Measurements from ENCODE around the gene CAB39. TPM values are rescaled to one million over a fixed set of nuclear protein-coding genes. Genes with fewer than 3 reads are reported as not detected.

CAB39 gene
- total and polyA plus RNA-seq, 2 of the 8 experiments (the other 6 are each of a cell fraction or from before 2014, with no cell fraction given): 16.4 to 50.5 TPM

DNA sequence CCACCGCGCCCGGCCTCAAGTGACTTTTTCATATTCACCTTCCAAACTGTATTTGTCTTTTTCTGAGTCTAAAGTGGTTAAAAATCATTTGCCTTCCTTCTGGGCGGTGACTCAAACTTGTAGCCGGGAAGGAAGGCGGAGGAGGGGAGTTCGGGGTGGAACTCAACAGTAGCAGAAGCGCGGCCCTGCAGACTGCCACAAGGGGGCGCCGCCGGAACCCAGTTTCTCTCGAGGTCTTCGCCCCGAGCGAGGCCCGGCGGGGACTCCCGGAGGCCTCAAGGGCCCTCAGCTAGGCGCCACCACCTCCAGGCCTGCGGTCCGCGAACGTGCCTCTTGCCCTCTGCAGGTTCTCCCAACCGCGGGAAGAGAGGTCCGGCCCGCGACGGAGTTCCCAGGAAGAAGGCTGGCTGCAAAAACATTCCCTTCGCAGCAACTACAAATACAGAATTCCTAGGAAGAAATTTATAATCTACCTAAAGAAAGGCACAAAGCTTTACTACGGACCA is 135.3 kb downstream of the CAB39 start:
- H4K8ac ChIP-seq (ENCODE audit: extremely low read depth, insufficient read depth, low read length): no peak overlapping the region; the same call in 1 of the 2 replicates
- H3K27me3 ChIP-seq (replicated peaks in 1 of 4; ENCODE audit: control insufficient read depth in 3 of 4, extremely low read depth in 1 of 4, insufficient read depth in 3 of 4, low read length in 3 of 4): no peaks in the 10 kb centered on the region; a peak in 1 of 7 replicates
- no peak overlapping the region for H3K4me3 ChIP-seq (ENCODE audit: extremely low read depth in 1 of 4, insufficient read depth in 2 of 4, low read depth in 3 of 4, low read length in 4 of 4)
- no peak overlapping the region for H3K4me2 ChIP-seq (ENCODE audit: insufficient read depth in 1 of 2, low read depth in 2 of 2, low read length in 2 of 2)
- H3K9me3 ChIP-seq (ENCODE audit: insufficient read depth in 2 of 2, low read depth in 1 of 2, low read length in 1 of 2): peaks cover 0 to 2% of the 10 kb centered on the region in 2 experiments; a peak in 1 of 4 replicates
- 0 out of 2 replicates have a peak overlapping the region, but pooled peaks have one; percentile 61 for H2BK15ac ChIP-seq (ENCODE audit: low read length)
- H2AK5ac ChIP-seq (ENCODE audit: low read depth, low read length): no peak overlapping the region
- no peak overlapping the region for H2BK12ac ChIP-seq (ENCODE audit: low read depth, low read length)
- no peak overlapping the region for H2BK20ac ChIP-seq (ENCODE audit: low read length)
- H3K56ac ChIP-seq (replicated peaks; ENCODE audit: insufficient read length, low read depth, low read length): no peak overlapping the region
- no peak overlapping the region for H4K5ac ChIP-seq (ENCODE audit: insufficient read length, low read depth, low read length)
- no peaks in the 10 kb centered on the region for H3K79me1 ChIP-seq (ENCODE audit: low read depth, low read length)
- H3K23me2 ChIP-seq (ENCODE audit: low read depth, low read length): 0 out of 2 replicates have a peak, but pooled peaks cover 2% of the 10 kb centered on the region
- no peak overlapping the region for H3K4ac ChIP-seq (replicated peaks; ENCODE audit: insufficient read length, low read depth, low read length)
- no peak overlapping the region for H3K9ac ChIP-seq (replicated peaks in 1 of 4; ENCODE audit: extremely low read depth in 1 of 4, low read depth in 3 of 4, low read length in 3 of 4)
- no peak overlapping the region for H2BK120ac ChIP-seq (replicated peaks; ENCODE audit: low read depth, low read length)
- H3K36me3 ChIP-seq (ENCODE audit: control insufficient read depth in 2 of 4, insufficient read depth in 4 of 4, low read length in 3 of 4): no peaks in the 10 kb centered on the region
- no peak overlapping the region for H2BK5ac ChIP-seq (ENCODE audit: low read depth, low read length)
- peak; percentile 84 to 99 for DNase-seq (ENCODE audit: low read depth in 1 of 2, low spot score in 2 of 2)
- H4K20me1 ChIP-seq (replicated peaks in 1 of 2; ENCODE audit: control insufficient read depth in 1 of 2, insufficient read depth in 2 of 2, low read length in 2 of 2): no peaks in the 10 kb centered on the region
- H3K79me2 ChIP-seq (ENCODE audit: control insufficient read depth in 1 of 2, insufficient read depth in 2 of 2, low read length in 2 of 2): no peaks in the 10 kb centered on the region
- peak overlapping the region; percentile 28; the same call in 1 of the 2 replicates for H2AFZ ChIP-seq (ENCODE audit: low read length)
- ChIA-PET CTCF (ENCODE audit: partially characterized antibody) (interaction anchor here (0.8 to 6.7 kb wide), 31 partner anchors 8 to 205 kb away, joined by 3 to 86 read pairs (median 5); partner anchors contain the start of genes GPR55, ITM2C and SPATA3), POLR2A (ENCODE audit: partially characterized antibody) (interaction anchor here (0.9 to 1.1 kb wide), 2 partner anchors 17 to 27 kb away, joined by 3 to 4 read pairs; no protein-coding TSS in a partner anchor)
- H3K14ac ChIP-seq (ENCODE audit: insufficient read length): no peak overlapping the region
- FAIRE-seq: no peak
- H4K91ac ChIP-seq (replicated peaks; ENCODE audit: insufficient read length, low read length): no peak overlapping the region
- no peak overlapping the region for H3K23ac ChIP-seq (ENCODE audit: insufficient read length)
- H3K18ac ChIP-seq (ENCODE audit: extremely low read depth, low read length): no peak overlapping the region
- 12% methylated on average over 32 of the region's 32 CpGs; no CpG with 5 or more reads in 1 of the 2 experiments for WGBS, 2 experiments (ENCODE audit: extremely low coverage in 1 of 2, insufficient coverage in 1 of 2, insufficient read length in 1 of 2, insufficient replicate concordance in 2 of 2, low coverage in 1 of 2, low lambda C conversion rate in 2 of 2, missing lambda C conversion rate in 1 of 2)
- no peak overlapping the region for H3K27ac ChIP-seq (ENCODE audit: low read depth, low read length)
- peaks cover 0 to 5% (median 0%) of the 10 kb centered on the region in 4 experiments; a peak in 1 of 7 replicates for H3K4me1 ChIP-seq (replicated peaks in 1 of 4; ENCODE audit: control insufficient read depth in 3 of 4, insufficient read depth in 4 of 4, low read length in 3 of 4)
- TF ChIP-seq, protein P1, sequence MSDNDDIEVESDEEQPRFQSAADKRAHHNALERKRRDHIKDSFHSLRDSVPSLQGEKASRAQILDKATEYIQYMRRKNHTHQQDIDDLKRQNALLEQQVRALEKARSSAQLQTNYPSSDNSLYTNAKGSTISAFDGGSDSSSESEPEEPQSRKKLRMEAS (IDR thresholded peaks at IDR 0.05): peak; percentile 85
- TF ChIP-seq SIX5 (IDR thresholded peaks at IDR 0.05; ENCODE audit: low read depth, low read length): no peak
- no peak for TF ChIP-seq HDAC6 (IDR thresholded peaks at IDR 0.05; ENCODE audit: low read depth, low read length)
- no peak for TF ChIP-seq HDAC2 (IDR thresholded peaks at IDR 0.05; ENCODE audit: borderline replicate concordance in 1 of 2, low read depth in 2 of 2, low read length in 2 of 2)
- peak; percentile 25 for TF ChIP-seq TAF7 (optimal IDR thresholded peaks at IDR 0.05; ENCODE audit: borderline replicate concordance, low read depth, low read length)
- no peak for TF ChIP-seq TAF1 (IDR thresholded peaks at IDR 0.05; ENCODE audit: low read depth, low read length)
- no peak for TF ChIP-seq TCF12 (IDR thresholded peaks at IDR 0.05; ENCODE audit: low read depth, low read length)
- peak; percentile 62 to 78 for TF ChIP-seq RAD21 (IDR thresholded peaks at IDR 0.05 in 1 of 2, conservative IDR thresholded peaks at IDR 0.05 in 1 of 2; ENCODE audit: low read depth in 2 of 2, low read length in 2 of 2)
- no peak for TF ChIP-seq FOSL1 (IDR thresholded peaks at IDR 0.05; ENCODE audit: insufficient read depth, low read depth, low read length)
- TF ChIP-seq JUN (IDR thresholded peaks at IDR 0.05; ENCODE audit: low read depth, low read length): no peak
- no peak for TF ChIP-seq POLR2A (IDR thresholded peaks at IDR 0.05; ENCODE audit: control extremely low read depth in 1 of 2, low read depth in 2 of 2, low read length in 2 of 2)
- TF ChIP-seq NANOG (IDR thresholded peaks at IDR 0.05; ENCODE audit: insufficient read depth, low read depth, low read length, poor library complexity, severe bottlenecking): no peak

Measured in H1 (cell line).